GM12878 (cell line): ENCODE data around the gene ZNF444. TPM values are rescaled to one million over a fixed set of nuclear protein-coding genes. Genes with fewer than 3 reads are reported as not detected.
A peak's percentile ranks its signal among the peaks of the same experiment; 100 is the strongest.

ENCODE experiments used
- E2F8 ChIP-seq: fragments of 450-650 bp; IDR thresholded peaks from 2 replicates; pipeline ENCODE4 v1.6.1; 2018; ENCODE audit warnings: mild to moderate bottlenecking, low read depth, moderate library complexity; ENCODE audit not compliant: partially characterized antibody
- ZBTB4 ChIP-seq: fragments of 450-650 bp; formaldehyde crosslinking; IDR thresholded peaks from 2 replicates; pipeline ENCODE4 v1.4.0; 2022; ENCODE audit warnings: mild to moderate bottlenecking, moderate library complexity
- polyA plus RNA-seq, 11 experiments: library from polyadenylated mRNA; depleted of rRNA in 4 of 11; unstranded in 6 of 11; stranded (reverse) in 5 of 11; fragments of >200 nt; fragmentation: Nextera tagmentation in 4 of 11; fragmentation: Illumina TruSeq in 1 of 11; extraction: Ambion mirVana in 4 of 11; extraction: Trizol in 1 of 11; gene quantifications; 1 replicate in 1 of 11; 2 replicates in 10 of 11; pipeline versions ENCODE4 v1.2.1 to v1.2.3, GENCODE V29; 2011 to 2016; ENCODE audit warnings: inconsistent platforms in 2 of 11, missing spikeins in 2 of 11, low read depth in 1 of 11
- total RNA-seq, 4 experiments: library from RNA; depleted of rRNA in 3 of 4; stranded (reverse); fragments of >200 nt in 3 of 4; fragmentation: Illumina TruSeq in 1 of 4; extraction: Trizol in 1 of 4; gene quantifications; 2 replicates each; pipeline versions ENCODE4 v1.2.1 to v1.2.3, GENCODE V29; 2013 to 2021

The ZNF444 gene
- total and polyA plus RNA-seq, 10 of the 15 experiments (the other 5 are each of a cell fraction or from before 2014, with no cell fraction given): 0.45 to 28.2 (median 11.6) TPM

GRCh38 chr19:56140583-56141416 is at the start of gene ZNF444 (continued):
- TF ChIP-seq E2F8 (peak; percentile 29), ZBTB4 (no peak)
